ENCODE data around the gene PLXNA4. TPM values are rescaled to one million over a fixed set of nuclear protein-coding genes. Genes with fewer than 3 reads are reported as not detected.

The PLXNA4 gene
- total and polyA plus RNA-seq, 9 of the 15 experiments (the other 6 are each of a cell fraction or from before 2014, with no cell fraction given): under 0.01 to 0.09 TPM; not detected in 7

GRCh38 chr7:132336797-132337196 is 239.5 kb downstream of the PLXNA4 start:
- Histone ChIP-seq H3K9me1 (ENCODE audit: control insufficient read depth, insufficient read depth, low read length) (no peaks in the 10 kb centered on the region), H3K79me2 (ENCODE audit: control insufficient read depth, insufficient read depth, low read length) (no peaks in the 10 kb centered on the region), H3K27ac (ENCODE audit: extremely low read depth, low read depth, low read length) (no peak overlapping the region), H3K27me3 (ENCODE audit: control insufficient read depth in 2 of 2, insufficient read depth in 2 of 2, low read length in 2 of 2) (peaks cover 5 to 6% of the 10 kb centered on the region in 2 experiments; a peak in 3 of 5 replicates), H3K9ac (ENCODE audit: insufficient read depth in 1 of 2, low read depth in 2 of 2, low read length in 2 of 2) (no peak overlapping the region), H3K4me3 (no peak overlapping the region), H3K4me1 (replicated peaks in 1 of 2; ENCODE audit: control insufficient read depth in 2 of 2, insufficient read depth in 2 of 2, low read length in 2 of 2) (no peaks in the 10 kb centered on the region), H3K36me3 (ENCODE audit: control insufficient read depth, insufficient read depth, low read length) (no peaks in the 10 kb centered on the region), H2AFZ (ENCODE audit: low read depth, low read length) (no peak overlapping the region), H3K9me3 (replicated peaks; ENCODE audit: control insufficient read depth, insufficient read depth, low read depth, low read length) (no peaks in the 10 kb centered on the region), H4K20me1 (replicated peaks; ENCODE audit: control insufficient read depth, insufficient read depth, low read length) (no peaks in the 10 kb centered on the region), H3K4me2 (ENCODE audit: insufficient read depth, low read length) (no peak overlapping the region)
- no peak for TF ChIP-seq STAT5A (IDR thresholded peaks at IDR 0.05; ENCODE audit: borderline replicate concordance, low read length)
- ChIA-PET CTCF (ENCODE audit: low intra/inter-chr PET ratio) (no interaction called here), POLR2A (no interaction called here)
- WGBS (ENCODE audit: insufficient coverage, low coverage, missing lambda C conversion rate): 0% methylated on average over 5 of the region's 5 CpGs
- in situ Hi-C loops (cut with MboI): no loop called here
- no peak for ATAC-seq
- DNase-seq (ENCODE audit: extremely low read depth in 1 of 4, low spot score in 3 of 4): no peak
- intact Hi-C loops (cut with micrococcal nuclease): no loop called here
- no peak for FAIRE-seq
- BruUV-seq (replicated peaks): no TSS peak

DNA sequence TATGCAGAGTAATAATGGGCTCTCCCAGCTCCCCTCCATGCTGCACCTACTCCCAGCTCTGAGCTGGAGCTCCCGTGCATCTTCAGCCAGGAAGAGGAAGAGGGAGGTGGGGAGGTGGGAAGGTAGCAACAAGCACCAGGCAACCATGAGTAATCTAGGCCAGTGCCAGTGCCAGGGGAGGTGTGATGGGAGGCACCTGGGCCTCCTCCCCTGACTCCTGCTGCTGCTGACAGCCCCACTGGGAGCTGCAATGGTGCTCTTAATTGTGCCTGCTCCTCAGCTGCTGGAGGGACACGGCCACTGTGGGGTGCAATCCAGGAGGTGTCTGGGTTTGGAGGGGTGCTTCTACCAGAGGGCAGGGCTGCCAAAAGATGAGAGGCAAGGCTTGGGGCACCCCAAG is 243.0 kb downstream of the PLXNA4 start:
- H3K4me1 ChIP-seq (replicated peaks in 1 of 2; ENCODE audit: control insufficient read depth in 2 of 2, insufficient read depth in 2 of 2, low read length in 2 of 2): no peaks in the 10 kb centered on the region
- no peaks in the 10 kb centered on the region for H3K79me2 ChIP-seq (ENCODE audit: control insufficient read depth, insufficient read depth, low read length)
- no TSS peak for BruUV-seq (replicated peaks)
- H3K36me3 ChIP-seq (ENCODE audit: control insufficient read depth, insufficient read depth, low read length): no peaks in the 10 kb centered on the region
- no peaks in the 10 kb centered on the region for H3K9me3 ChIP-seq (replicated peaks; ENCODE audit: control insufficient read depth, insufficient read depth, low read depth, low read length)
- ChIA-PET CTCF (ENCODE audit: low intra/inter-chr PET ratio) (no interaction called here), POLR2A (interaction anchor here (0.6 kb wide), 2 partner anchors 9 to 41 kb away, joined by 3 read pairs; no protein-coding TSS in a partner anchor)
- in situ Hi-C loops (cut with MboI) (no loop called here), intact Hi-C loops (cut with micrococcal nuclease) (no loop called here)
- no peak for FAIRE-seq
- DNase-seq (ENCODE audit: extremely low read depth in 1 of 4, low spot score in 3 of 4): no peak
- no peak overlapping the region for H3K4me3 ChIP-seq
- H2AFZ ChIP-seq (ENCODE audit: low read depth, low read length): no peak overlapping the region
- no peak overlapping the region for H3K9ac ChIP-seq (ENCODE audit: insufficient read depth in 1 of 2, low read depth in 2 of 2, low read length in 2 of 2)
- H3K4me2 ChIP-seq (ENCODE audit: insufficient read depth, low read length): no peak overlapping the region
- no peak for ATAC-seq
- 0% methylated on average over 2 of the region's 2 CpGs for WGBS (ENCODE audit: insufficient coverage, low coverage, missing lambda C conversion rate)
- no peaks in the 10 kb centered on the region; the same call in 1 of the 2 replicates for H4K20me1 ChIP-seq (replicated peaks; ENCODE audit: control insufficient read depth, insufficient read depth, low read length)
- H3K27ac ChIP-seq (ENCODE audit: extremely low read depth, low read depth, low read length): no peak overlapping the region
- H3K27me3 ChIP-seq (ENCODE audit: control insufficient read depth in 2 of 2, insufficient read depth in 2 of 2, low read length in 2 of 2): peaks cover 8 to 24% of the 10 kb centered on the region in 2 experiments; a peak in 4 of 5 replicates
- peaks cover 3% of the 10 kb centered on the region for H3K9me1 ChIP-seq (ENCODE audit: control insufficient read depth, insufficient read depth, low read length)
- TF ChIP-seq SRSF1 (IDR thresholded peaks at IDR 0.05; ENCODE audit: low read depth, low read length) (no peak), ZNF280A (IDR thresholded peaks at IDR 0.05; ENCODE audit: low read depth, partially characterized antibody) (no peak), ZNF174 (CRISPR knock-in tag; IDR thresholded peaks at IDR 0.05) (no peak), ZBTB2 (IDR thresholded peaks at IDR 0.05) (no peak), KAT8 (IDR thresholded peaks at IDR 0.05; ENCODE audit: low read depth) (no peak), BRD4 (IDR thresholded peaks at IDR 0.05) (no peak), THAP7 (CRISPR knock-in tag; IDR thresholded peaks at IDR 0.05) (no peak), CREM (IDR thresholded peaks at IDR 0.05; ENCODE audit: low read depth) (no peak), ZC3H11A (IDR thresholded peaks at IDR 0.05; ENCODE audit: low read depth, low read length) (no peak), NFATC3 (IDR thresholded peaks at IDR 0.05) (no peak), SP1 (CRISPR knock-in tag; IDR thresholded peaks at IDR 0.05) (no peak)
